GM08714 (cell line): Measurements from ENCODE around the gene CDH15.

ENCODE experiments used
- H3K4me3 ChIP-seq: fragments of 200-500 bp; sonication (Bioruptor generic); 2 replicates; pipeline ENCODE4 v1.5.1; 2014; ENCODE audit warnings: mild to moderate bottlenecking, low read length, inconsistent platforms
- ZNF274 ChIP-seq: IDR thresholded peaks from 2 replicates; pipeline ENCODE4 v1.6.1; 2012; ENCODE audit warnings: mild to moderate bottlenecking, low read depth, low read length

CDH15 gene

DNA sequence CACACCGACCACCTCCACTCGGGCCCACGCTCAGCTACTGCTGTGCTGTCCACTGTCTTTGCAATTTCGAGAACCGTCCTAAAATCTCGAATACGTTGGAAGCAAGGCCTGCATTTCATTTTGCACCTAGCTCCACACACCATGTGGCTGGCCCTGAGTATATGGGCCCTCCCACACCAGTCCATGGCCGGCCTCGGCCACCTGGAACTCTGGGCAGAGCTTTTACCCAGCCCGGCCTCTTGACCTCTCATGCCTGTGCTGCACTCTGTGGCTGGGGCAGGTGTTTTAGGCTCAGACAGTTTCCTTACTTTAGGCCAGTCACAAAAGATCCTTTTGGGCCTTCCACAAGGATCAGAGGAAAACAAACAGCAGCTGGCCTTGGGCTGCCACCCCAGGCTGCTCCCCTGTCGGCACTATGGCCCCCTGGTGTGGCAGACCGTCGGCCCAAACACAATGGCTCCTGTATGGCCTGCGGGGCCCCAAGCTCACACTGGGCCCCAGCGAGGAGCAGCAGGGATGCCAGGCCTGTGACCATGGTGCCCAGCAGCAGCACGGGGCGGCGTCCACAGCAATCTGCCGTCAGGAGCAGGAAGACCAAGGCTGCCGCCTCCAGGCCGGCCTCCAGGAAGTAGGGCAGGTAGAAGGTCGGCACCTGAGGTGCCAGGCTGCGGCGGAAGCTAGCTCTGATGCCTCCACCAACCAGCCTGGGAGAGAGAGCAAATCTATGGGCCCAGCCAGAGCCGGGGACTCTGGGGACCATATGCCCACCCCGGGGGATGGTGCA is 26.3 kb downstream of the CDH15 start:
- no peak overlapping the region for H3K4me3 ChIP-seq
- no peak for TF ChIP-seq ZNF274

DNA sequence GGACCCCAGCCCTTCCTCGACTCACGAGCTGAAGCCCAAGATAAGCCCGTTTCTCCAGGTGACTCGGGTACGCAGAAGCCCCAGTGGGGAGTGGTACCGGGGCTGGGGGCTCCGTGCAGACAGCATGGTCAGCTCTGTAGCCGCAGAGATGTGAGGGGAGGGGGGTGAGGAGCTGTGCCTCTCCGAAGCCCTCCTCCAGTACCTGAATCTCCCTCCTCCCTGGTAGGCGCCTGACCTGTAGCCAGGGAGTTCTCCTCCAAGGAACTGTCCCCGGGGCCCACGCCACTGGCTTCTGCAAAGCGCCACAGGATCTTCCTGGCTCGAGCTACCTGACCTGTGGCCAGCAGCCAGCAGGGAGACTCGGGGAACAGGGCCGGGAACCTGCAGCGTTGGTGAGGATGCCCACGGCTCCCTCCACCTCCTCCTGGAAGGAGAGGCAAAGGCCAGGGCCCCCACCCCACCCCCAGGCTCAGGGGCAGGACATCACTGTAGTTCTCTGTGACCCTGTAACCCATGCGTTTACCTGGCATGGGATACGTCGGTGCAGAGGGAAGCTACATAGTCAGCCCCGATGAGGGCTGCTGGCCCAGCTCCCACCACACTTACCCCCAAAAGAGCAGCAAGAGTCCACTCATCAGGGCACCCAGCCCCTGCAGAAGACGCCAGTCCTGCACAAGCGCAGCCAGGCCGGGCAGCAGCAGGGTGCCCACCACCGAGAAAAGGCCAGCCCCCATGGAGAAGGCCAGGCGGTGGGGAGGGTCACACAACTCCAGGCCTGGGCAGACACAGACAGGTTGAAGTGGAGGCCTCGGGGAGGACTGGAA is 27.1 kb downstream of the CDH15 start:
- no peak overlapping the region for H3K4me3 ChIP-seq
- no peak for TF ChIP-seq ZNF274

DNA sequence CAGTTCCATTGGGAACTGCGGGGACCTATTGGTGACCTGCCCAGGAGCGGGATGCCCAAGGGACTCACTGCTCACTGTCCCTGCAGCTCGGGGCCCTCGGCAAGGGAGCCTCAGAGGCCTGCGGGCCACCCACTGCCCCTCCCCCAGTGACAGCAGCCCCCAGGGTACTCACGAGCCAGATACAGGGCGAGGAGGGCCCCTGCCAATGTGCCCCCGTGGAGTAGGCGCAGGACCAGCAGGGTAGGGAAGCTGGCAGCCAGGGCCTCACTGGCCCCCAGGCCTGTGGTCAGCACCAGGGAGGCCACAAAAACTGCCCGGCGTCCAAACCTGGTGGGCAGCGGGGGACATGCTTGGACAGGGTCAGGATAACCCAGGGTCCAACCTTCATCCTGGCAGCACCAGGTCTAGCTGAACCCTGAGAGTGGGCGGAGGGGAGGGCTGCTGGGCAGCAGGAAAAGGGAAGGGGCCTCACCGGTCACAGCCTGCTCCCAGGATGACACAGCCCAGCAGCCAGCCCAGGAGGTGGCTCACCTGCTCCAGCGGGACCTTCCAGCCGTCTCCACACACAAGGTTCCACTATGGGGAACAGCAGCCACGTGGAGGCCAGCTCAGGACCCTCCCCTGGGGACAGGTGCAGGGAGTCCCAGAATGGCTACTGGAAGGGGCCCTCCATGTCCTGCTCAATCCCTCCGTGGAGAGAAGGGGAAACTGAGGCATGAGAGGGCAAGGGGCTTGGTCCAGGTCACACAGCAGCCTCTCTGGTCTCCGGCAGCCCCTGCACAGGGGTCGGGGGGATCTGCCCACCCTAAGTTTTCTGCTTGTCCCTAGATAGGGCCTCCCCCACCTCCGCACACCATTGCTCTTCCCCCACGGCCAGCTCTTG is 27.9 kb downstream of the CDH15 start:
- TF ChIP-seq ZNF274, result no peak
- no peak overlapping the region for H3K4me3 ChIP-seq

DNA sequence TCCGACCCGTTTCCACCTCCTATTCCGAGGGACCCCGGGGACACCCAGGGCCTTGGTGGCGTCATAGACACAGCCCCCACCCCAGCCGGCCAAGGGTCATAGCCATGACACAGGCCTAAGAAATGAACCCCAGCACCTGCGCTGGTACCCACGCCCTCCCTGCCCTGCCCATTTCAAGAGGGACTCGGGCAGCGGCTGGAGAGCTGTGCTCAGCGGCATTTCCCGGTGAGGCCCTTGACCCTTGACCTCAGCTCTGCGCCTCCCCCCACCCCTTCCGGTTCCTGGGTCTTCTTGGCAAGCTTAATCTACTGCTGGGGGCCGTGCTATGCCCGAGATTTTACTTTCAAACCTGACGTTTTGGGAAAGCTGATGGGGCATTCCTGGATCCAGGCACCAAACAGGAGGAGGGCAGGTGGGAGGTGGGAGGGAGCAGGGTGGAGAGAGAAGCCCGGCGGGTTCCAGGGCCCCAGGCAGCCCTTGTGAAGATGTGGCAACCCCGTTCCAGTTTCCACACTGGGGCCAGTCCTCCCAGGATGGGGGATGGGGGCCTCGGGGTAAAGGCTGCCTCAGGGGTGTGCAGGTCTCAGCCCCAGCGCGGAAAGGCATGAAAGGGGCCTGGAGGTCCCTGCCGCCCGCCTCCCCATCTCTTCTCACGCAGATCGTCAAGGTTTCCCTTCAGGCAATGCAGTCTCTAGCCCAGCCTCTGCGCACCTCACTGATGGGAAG is 28.7 kb downstream of the CDH15 start, which contains the start of gene SLC22A31:
Gene SLC22A31, minus strand, starts transcription at position 414 of the 726 bp plus-strand sequence. Its CDS starts 36 bp downstream, at position 378.
- peak within 1 kb of the TSS; percentile 27; the same call in 1 of the 2 replicates for H3K4me3 ChIP-seq
- no peak for TF ChIP-seq ZNF274

DNA sequence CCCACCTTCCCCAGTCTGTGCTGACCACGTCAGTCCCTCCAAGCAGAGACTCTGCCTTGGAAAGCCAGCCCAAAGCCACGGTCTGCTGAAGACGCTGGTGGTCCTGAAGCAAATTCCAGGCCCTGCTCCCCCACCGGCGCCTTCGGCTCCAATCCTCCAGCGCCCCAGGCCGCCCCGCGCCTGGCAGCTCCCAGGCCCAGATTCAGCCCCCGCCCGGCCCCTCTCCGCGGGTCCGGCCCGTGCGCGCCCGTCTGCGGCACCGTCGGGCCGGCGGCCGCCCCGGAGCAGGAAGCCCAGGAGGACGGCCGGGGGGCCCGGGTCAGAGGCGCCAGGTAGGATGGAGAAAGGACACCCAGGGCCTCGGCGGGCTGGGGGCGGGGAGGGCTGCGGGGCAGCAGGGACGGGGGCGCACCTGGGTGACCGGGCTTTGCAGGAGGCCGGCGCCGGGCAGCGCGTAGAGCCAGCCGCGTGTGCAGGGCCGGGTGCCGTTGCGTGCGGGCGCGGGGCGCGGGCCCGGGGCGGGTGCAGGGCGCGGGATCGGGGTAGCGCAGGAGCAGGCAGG is 29.4 kb downstream of the CDH15 start:
- TF ChIP-seq ZNF274, result no peak
- peak overlapping the region; percentile 27; the same call in 1 of the 2 replicates for H3K4me3 ChIP-seq

DNA sequence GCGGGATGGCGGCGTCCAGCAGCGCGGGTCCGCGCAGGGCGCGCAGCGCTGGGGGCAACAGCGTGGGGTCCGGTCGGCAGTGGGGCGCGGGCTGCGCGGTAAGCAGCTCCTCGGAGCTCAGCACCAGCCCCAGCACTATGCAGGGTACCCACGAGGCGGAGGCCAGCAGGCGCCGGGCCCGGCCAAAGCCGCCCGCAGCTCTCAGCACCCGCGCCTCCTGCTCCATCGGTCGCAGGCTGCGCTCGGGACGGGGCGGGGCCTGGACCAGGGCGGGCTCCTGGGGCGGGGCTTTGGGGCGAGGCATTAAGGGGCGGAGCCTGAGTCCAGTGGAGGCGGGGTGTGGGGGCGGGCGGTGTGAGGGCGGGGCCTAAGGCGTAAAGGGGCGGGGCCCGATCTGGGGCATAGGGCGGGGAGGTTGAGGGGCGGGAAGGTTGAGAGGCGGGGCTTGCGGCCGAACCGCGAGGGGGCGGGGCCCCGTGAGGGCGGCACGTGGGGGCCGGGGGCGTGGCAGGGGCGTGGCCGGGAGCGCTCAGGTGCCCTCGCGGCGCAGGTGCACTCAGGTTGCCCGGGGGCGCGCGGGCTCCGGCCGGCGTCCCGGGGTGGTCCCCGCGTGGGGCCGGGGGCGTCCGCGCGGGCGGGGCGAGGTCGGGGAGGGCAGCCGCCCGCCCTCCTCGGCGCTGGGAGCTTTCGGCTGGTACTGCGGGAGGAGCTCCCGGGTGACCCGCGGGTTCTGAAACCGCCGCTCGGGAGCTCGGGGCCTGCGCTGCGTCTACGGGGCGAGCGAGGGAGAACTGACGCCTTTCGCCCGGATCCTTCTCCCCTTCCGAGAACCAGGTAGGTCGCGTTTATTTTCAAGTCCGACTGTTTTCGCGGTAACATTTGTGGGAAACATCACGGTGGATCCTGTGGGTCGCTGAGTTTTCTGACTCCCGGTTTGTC is 30.2 kb downstream of the CDH15 start:
- H3K4me3 ChIP-seq, result peak overlapping the region; percentile 27; the same call in 1 of the 2 replicates
- no peak for TF ChIP-seq ZNF274

DNA sequence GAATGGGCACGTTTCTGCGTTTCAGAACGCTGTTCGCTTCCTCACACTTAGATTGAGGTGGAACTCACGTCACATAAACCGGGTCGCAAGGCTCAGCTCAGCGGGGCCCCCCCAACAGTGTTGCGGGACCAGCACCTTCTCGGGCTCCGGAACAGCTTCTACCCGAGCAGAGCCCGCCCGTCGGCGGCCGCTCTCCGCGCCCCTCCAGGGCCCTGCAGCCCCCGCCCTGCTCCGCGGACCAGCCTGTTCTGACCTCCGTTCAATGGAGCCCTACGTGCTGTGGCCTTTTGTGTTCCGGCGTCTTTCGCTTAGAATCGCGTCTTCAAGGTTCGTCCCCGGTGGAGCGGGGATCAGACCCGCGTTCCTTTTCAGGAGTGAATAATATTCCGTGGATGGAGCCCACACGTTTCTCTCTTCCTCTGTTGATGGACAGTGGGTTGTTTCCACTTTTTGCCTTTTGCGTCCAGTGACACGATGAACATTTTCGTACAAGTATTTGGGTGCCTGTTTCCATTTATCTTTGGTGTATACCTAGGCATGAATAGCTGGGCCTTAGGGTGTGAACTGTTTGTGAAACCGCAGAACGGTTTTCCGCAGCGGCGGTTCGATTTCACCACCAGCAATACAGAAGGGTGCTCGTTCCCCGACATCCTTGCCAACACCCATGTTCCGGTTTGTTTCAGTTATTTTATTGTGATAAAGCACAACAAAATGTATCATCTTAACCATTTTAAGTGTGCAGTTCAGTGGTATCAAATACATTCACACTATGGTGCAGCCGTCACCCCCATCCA is 31.1 kb downstream of the CDH15 start:
- no peak overlapping the region for H3K4me3 ChIP-seq
- TF ChIP-seq ZNF274, result no peak

DNA sequence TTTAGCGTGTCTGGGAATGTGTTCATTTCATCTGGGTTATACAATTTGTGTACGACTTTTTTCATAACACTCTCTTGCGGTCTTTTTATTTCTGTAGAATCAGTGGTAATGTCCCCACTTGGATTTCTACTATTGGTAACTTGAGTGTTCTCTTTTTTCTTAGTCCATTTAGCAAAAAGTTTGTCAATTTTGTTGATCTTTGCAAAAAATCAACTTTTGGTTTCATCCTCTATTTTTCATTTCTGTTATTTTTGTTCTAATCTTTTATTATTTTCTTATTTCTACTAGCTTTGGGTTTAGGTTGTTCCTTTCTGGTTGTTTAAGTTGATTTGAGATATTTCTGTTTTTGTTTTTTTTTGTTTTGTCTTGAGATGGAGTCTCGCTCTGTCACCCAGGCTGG is 36.4 kb downstream of the CDH15 start:
- TF ChIP-seq ZNF274, result no peak
- no peak overlapping the region for H3K4me3 ChIP-seq

DNA sequence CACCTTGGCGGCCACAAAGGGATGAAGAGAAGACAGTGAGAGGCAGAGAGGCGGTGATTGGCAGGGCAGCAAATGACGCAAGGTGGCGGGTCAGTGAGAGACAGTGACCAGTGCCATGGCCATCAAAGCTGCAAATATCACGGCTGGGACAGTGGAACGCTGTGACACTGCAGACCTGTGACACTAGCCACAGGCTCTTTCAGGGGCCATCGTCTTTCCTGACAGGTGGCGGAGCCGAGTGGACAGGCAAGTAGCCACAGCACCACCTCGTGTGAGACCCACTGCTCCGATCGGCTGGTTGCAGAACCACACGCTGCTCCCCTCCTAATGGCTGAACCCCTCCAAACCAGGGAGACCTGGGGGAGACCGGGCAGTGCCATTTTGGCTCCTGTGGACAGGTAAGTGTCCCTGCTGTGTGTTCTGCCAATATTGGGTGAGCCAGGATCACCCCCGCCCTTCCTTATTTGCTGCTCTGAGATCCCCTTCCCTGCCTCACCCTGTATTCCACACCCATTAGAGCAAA is 38.0 kb downstream of the CDH15 start:
- TF ChIP-seq ZNF274, result no peak
- no peak overlapping the region for H3K4me3 ChIP-seq

DNA sequence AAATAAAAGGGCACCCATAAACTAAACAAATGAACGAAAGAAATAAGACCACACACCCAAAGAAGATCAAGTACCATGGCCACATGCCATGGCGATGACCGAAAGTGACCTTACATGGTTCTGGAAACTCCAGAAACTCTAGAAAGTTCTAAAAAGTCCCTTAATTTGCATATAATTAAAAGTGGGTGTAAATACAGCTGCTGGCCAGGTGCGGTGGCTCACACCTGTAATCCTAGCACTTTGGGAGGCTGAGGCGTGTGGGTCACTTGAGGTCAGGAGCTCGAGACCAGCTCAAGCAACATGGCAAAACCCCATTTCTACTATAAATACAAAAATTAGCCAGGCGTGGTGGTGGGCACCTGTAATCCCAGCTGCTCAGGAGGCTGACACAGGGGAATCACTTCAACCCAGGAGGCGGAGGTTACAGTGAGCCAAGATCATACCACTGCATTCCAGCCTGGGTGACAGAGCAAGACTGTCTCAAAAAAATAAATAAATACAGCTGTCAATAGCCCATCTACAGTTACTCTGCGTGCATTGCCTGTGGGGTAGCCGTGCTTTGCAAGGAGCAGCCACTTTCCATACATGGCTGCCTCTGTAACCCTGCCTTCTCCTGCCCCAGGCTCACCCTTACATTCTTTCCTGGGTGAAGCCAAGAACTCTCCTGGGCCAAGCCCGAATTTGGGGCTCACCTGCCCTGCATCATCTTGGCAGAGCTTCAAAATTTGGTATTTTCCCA is 38.8 kb downstream of the CDH15 start:
- no peak overlapping the region for H3K4me3 ChIP-seq
- TF ChIP-seq ZNF274, result no peak
